HG02759 (cell line): ENCODE measurements around the gene TSPAN3.

Source experiments
- ATAC-seq: cut with Tn5 transposase; IDR thresholded peaks from one replicate; pipeline ENCODE4 v1.9.1; 2021; ENCODE audit warnings: mild to moderate bottlenecking, moderate library complexity; ENCODE audit not compliant: unreplicated experiment

TSPAN3 gene

GRCh38 chr15:77070495-77071304 is at the start of gene TSPAN3:
TSS of gene TSPAN3 (minus strand) at chr15:77071109. CDS start at chr15:77070954, 155 bp downstream.
- peak; percentile 94 for ATAC-seq

DNA sequence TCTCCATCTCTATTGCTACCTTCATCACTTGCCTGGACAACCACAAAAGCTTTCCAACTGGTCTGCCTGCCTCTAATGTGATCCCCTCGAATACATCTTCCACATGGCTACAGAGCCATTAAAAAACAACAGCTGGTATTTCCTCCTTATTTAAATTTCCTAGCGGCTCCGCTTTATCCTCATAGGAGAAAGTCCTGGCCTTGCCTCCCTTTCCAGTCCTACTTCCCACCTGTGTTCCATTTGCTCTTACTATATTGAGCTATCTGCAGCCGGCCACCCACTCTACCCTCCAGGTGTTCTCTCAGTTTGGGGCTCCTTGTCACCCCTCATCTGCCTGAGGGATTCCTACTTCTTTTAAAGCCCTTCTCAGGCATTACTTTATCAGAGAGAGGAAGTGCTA is 49.7 kb upstream of the TSPAN3 start:
- no peak for ATAC-seq

GRCh38 chr15:77119446-77119845 is 48.5 kb upstream of the TSPAN3 start:
- ATAC-seq = no peak

- no peak for ATAC-seq
These were observed 48.0 kb upstream of the TSPAN3 start for GRCh38 chr15:77118882-77119321.

DNA sequence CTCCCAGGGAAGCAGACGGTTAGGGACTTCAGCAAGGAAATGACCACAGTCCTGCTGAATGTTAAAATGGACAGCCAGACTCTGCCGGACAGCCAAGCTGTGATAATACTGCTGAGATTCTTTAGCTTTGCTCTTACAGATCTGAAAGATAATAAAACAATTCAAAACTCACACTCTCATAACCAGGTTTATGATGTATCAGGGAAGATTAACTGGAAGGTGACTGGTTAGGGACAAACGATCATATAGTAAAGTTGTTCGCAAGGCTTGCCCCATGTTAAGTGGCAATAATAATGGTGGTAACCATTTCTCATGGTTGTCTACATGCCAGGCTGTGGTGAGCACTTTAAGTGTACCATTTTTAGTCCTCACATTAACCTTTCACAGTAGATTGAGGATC is 44.3 kb upstream of the TSPAN3 start:
- ATAC-seq = no peak

DNA sequence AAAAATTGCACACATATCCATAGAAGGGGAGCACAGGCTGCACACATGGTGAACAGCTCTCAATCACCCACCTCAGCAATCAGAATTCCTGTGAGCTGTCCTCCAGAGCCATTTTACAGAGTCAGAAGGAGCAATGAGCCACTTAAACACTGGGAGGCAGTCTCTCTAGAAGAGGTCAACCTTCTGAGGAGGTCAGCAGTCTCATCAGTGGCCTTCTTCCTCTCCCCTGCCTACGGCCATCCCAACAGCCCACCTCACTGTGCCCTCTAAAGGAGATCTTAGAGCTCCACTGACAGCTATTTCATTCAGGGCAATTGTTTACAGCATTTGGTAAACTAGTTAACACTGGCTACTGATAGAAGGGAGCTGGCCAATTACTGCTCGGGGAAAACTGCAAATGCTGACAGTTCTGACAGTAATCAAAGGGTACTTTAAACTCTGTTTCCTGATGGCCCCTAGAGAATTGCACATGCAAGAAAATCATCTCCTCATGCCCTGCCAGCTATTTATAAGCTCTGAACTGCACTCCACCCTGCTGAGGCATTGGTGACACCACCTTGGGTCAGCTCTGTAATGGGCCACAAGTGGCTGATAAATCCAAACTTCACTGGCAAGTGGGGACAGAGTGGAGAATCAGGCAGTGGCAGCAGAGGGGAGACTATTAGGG is 42.1 kb upstream of the TSPAN3 start:
- no peak for ATAC-seq

DNA sequence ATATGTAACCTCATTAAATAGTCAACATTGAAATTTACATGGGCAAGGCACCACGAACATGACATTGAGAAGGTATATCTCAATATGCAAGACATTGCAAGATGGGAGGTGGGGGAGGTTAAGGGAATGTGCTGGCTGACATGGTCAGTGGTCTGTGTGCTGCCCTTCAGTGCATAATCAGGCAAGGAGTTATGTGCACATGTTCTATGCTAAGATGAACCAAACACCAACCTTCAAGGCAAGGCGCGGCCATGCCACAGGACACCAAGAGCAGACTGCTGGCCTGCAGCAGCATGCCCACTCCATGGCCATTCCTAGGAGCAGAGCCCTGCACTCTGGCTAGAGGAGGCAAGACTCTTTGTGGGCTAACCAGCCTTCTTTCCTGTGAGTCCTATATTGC is 40.9 kb upstream of the TSPAN3 start:
- no peak for ATAC-seq

DNA sequence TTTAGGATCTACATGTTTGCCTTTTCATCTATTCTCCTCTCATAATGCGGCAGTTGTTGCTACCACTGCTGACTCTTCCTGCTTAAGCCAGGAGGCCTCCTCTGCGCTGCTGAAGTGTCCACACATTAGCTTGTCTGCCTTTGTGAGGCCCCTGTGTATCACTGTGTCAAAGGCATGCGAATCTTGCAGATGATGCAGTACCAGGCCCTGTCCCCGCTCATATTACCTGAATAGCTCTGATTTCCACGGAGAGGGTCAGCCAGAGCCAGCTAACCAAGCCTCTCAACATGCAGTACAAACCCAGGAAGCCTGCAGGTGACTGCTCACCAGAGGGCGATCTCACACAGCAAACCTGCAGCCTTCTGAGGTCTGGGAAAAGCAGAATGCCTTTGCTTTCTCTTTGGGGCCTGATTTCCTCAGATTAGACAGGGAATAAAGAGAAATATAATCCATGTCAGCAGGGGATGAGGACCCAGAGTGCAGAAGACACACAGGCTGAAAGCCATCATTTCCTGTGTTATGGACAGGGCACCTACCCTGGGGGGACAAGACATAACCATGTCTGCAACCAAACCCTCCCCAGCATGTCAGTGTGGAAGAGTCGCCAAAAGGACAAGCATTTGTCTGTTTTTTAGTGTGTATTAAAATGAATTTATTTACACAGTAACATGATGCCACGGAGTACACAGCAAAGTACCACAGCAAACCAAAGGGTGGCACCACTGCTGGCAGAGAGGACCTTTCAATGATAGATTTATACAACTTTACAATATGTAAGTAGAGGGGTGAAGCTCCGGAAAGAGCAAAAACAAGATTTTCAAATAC is 36.8 kb upstream of the TSPAN3 start:
- no peak for ATAC-seq

DNA sequence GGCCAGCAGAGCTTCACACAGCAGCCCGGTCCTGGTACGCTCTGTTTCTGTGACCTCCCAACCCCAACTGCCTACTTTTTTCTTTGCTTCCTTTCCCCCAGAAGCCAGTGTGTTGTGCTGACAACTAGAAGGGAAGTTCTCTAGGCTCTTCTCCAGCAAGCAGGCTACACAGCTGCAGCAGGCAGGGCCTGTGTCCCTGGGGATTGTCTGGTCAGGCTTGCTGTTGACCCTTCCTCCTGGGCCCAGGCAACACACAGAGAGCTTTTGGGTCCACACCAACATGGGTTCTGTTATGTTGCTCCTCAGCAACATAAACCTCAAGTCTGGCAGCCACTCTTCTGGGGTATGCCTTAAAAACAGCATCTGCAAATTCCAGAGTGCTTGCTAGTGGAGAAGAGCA is 36.2 kb upstream of the TSPAN3 start:
- ATAC-seq = no peak

- no peak for ATAC-seq
These were observed 33.2 kb upstream of the TSPAN3 start for GRCh38 chr15:77104155-77104554.

GRCh38 chr15:77099741-77100463 is 29.0 kb upstream of the TSPAN3 start:
- no peak for ATAC-seq

DNA sequence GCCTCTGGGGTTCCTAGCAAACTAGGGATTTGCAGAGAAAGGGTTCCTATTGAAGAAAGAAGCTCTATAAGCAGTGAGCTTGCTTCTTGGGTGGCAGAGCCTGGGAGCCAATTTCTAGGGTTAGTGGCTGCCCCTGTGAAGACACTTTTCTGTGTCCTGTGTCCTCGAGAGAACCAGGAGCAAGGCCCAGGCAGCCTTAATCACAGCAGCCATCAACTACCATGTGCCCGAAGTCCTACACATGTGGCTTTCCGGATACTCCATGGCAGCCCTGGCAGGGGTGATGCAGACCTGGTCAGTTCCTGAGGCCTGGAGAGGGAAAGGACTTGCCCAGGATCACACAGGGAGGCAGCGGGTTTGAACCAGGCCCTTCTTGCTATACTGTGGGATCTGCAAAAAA is 27.7 kb upstream of the TSPAN3 start:
- ATAC-seq = no peak

DNA sequence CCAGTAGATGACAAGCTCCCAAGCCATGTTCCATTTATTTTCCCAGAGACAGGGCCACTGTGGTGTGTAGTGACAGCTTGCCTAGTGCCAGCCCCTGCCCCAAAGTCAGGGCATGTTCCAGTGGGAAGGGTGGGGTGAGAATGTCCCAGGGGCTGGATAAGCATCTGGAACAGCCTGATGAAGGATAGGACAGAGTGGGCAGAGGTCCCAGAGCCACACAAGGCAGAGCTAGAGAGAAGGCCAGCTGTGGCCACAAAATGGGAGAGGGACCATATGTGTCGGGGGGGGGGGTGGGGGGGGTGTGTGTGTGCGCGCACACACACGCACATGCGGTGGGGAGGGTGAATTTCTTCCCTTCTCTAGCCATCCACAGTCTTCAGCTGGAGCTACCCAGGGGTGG is 27.0 kb upstream of the TSPAN3 start:
- ATAC-seq = no peak

- no peak for ATAC-seq
These were observed 26.4 kb upstream of the TSPAN3 start for GRCh38 chr15:77097248-77097721.

GRCh38 chr15:77096541-77096940 is 25.6 kb upstream of the TSPAN3 start:
- no peak for ATAC-seq

- no peak for ATAC-seq
These were observed 25.2 kb upstream of the TSPAN3 start for GRCh38 chr15:77096138-77096537.

DNA sequence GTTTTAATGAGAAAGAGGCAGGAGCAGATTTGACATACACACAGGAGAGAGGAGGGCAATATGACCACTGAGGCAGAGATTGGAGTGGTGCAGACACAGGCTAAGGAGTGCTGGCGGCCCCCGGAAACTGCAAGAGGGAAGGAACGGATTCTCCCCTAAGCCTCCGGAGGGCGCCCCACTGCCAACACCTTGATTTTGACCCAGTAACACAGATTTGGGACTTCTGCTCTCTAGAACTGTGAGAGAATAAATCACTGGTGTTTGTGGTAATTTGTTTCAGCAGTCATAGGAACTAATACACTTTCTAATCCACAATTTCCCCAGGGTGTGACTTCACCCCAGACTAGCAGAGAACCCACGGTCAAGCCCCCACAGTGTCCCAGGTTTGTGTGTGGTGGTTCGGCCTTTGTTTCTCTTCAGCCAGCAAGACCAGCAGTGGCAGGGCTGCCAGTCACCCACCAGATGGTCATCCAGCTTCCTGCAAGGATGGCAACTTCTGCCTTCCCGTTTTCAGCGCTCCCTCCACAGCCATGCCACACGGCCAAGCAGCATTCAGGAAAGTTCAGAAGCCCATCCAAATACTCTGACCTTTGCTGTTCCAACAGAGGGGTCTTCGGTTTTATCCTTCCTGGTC is 23.6 kb upstream of the TSPAN3 start:
- ATAC-seq = no peak

DNA sequence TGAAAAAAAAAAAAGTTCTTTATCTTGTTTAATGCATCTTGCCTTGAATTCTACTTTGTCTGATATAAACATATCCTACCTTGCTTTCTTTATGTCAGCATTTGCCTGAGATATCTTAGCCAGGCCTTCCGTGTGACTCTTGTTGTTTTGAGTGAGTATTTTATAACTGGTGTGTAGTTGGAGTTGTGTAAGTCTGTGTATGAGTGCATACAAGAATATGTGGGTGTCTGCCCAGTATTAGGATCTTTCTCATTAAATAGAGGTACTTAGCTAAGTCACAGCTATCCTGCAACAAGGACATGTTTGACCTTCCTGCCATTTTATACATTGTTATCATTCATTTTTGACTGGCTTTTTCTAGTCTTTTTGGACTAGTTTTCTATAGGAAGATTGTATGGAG is 22.5 kb upstream of the TSPAN3 start:
- no peak for ATAC-seq

DNA sequence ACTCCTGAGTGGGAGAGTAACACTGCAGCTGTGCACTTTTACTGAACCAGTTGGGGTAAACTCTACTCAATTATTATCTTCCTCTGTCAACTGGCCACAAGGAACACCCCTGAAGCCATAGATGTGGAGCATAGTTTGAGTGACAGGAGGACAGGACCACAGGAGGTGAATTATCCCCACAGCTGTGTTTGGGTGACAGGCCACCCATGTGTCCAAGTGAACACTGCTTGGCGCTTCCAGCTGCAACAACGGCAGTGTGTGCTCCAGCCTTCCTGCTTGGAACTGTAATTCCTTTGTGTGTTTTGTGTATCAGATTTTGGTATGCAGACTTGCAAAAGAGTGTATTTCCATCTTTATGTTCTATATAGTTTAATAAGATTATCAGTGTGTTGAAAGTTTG is 20.2 kb upstream of the TSPAN3 start:
- no peak for ATAC-seq

DNA sequence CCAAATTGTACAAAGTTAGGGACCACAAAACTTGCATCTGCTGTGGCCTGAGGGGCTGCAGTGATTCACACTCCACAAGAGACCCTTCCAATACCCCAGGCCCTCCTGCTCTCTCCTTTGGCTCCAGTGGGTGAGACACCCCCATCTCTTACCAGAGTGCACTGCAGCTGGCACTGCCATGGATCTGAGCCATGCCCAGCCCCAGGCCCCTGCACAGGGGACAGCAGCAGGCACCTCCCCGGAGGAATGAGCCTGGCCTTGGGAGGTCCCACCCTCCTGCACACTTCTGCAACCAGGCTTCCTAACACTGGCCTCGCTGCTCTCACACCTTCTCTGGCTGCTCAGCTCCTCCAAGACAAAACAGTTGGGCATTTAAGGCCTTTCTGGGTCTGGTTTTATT is 16.3 kb upstream of the TSPAN3 start:
- no peak for ATAC-seq
